HG03175 (cell line): Measurements from ENCODE around the gene SLC22A1.
"Not testable (repeated sequence)": the region's sequence is repeated elsewhere in the genome, so short reads cannot be mapped to it uniquely, and the experiment has no call there.

ENCODE experiments used
- ATAC-seq: cut with Tn5 transposase; IDR thresholded peaks from one replicate; pipeline ENCODE4 v1.9.1; 2021; ENCODE audit warnings: mild to moderate bottlenecking, moderate library complexity; ENCODE audit not compliant: unreplicated experiment

SLC22A1 gene

DNA sequence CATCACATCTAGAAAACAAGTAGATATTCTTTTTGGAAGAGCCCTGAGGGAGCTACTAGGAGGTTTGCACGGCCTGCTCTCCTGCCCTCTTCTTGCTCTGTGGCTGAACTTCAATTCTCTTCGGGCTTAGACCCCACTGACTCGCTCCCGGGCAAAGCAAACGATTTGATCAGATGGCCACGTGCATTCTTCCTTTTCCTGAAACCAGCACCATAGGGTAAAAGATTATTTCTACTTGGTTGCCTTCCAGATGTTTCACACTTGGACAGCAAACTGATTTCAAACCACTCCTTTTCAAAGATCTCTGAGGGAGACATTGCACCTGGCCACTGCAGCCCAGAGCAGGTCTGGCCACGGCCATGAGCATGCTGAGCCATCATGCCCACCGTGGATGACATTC lies at the start of gene SLC22A1:
TSS of gene SLC22A1 (plus strand) at position 258 of the 400 bp plus-strand sequence. CDS start at position 379, 121 bp downstream.
- no peak for ATAC-seq

DNA sequence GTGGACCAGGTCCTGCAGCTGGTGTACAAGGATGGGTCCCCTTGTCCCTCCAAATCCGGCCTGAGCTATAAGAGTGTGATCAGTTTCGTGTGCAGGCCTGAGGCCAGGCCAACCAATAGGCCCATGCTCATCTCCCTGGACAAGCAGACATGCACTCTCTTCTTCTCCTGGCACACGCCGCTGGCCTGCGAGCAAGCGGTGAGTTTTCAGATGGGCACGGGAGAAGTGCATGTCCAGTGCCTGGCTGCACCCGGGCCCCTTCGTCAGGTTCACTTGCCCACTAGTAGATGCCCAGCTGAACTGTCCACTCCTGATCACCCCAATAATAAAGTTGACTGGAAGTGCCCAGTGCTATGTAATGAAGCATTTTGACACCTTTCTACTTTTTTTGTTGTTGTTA lies 48.3 kb upstream of the SLC22A1 start:
- no peak for ATAC-seq

DNA sequence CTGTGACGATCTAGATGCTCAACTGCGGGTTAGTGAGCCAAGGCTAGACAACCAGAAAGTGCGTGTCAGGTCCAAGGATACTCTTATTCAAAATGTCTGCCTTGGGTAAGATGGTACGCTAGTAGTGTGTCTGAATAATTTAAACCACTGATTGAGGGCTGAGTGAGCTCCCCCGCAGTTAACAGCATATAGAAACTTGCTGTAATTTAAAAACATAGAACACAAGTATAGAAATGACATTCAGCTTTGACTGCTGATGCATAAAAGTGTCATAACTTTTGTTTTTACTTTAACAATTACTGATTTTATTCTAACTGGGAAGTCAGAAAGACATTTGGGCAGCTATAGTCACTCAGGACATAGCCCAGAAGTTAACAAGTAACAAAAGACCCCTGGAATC lies 45.6 kb upstream of the SLC22A1 start:
- no peak for ATAC-seq

DNA sequence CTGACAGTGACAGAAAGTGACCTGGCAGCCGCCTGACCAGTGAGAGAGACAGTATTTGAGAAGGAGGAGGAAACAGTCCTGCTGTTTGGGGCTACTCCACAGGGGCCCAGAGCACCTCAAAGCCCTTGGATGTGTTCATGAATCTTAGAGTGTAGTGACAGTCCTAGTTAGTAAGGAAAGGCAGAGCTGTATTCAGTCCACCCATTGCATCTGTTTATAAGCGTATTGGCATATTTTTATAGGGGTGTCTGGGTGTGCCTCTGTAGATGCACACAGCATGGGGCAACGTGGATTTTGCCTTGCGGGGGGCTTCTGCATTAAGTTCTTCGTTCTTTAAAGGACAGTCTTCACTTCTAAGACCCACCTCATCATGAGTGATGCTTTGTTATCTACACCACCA lies 44.6 kb upstream of the SLC22A1 start:
- no peak for ATAC-seq

DNA sequence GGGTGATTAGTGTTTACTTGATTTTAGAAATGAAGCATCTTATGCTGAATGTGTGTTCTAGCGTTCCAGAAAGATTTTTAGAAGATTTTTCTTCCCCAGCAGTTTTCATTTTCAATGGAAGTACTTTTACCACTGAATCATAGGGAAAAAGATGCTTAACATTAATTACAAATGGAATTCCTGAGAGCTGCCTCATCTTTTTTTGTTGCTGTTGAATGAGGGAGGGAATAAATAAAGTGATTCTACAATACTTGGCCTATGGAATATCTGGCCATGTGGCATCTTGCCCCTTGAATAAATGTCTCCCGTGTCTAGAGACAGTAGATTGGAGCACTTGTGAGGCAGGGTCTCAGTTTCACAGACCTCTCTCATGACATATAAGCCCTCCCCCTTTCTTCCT lies 44.1 kb upstream of the SLC22A1 start:
- ATAC-seq: no peak

DNA sequence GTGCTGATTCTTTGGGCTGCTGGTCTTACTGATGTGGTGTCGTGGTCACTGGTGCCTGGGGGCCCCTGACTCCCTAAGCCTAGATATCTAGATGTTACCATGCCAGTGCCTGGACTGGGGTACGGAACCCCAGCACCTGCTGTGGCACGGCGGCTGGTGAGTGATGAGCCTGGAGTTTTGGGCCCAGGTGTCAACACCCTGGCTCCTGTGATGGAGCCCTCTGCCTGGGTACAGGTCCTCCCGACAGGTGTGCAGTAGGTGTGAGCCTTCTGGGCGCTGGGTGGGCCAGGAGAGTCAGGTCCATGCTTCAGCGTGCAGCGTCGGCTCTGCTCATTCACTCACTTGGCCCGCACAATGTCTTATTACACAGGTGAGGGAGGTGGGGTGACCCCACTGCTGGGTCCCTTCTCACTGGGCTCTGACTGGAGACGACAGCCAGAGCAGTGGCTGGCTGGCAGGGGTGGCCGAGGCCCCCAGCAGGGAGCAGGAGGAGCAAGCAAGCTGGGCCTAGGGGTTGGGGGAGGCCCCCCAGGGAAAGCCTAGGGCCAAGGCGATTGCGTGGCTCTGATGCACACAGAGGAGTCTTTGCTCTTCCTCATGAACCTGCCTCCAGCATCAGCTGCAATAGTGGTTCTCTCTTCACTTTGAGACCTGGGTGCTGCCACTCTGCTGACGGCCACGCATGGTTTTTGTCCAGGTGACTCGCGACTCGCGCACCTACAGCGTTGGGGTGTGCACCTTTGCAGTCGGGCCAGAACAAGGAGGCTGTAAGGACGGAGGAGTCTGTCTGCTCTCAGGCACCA lies 42.5 kb upstream of the SLC22A1 start:
- no peak for ATAC-seq

DNA sequence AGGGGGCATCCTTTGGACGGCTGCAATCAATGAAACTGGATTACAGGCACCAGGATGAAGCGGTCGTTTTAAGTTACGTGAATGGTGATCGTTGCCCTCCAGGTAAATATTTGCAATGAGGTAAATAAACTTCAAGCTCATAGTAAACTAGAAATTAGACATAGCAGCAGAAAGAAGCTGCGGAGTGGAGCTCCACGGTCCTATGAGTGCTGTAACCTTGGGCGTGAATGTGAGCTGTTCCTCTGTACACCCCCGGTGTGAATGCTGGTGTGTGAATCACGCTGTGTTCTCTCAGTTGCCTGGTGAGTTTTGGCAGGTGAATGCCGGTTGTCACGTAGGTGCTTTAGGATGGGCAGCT lies 42.0 kb upstream of the SLC22A1 start:
- no peak for ATAC-seq

DNA sequence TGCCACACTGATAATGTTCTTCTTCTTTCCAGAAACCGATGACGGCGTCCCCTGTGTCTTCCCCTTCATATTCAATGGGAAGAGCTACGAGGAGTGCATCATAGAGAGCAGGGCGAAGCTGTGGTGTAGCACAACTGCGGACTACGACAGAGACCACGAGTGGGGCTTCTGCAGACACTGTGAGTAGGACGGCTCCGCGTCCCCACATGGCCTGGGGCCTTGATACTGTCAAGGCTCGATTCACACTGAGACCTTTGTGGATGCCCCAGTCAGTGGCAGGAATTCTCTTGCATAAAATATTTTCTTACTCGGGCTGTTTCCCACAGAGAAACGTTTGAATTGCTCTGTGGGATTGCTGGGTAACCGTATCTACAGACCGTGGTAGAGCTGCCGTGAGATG lies 41.5 kb upstream of the SLC22A1 start:
- ATAC-seq: no peak

DNA sequence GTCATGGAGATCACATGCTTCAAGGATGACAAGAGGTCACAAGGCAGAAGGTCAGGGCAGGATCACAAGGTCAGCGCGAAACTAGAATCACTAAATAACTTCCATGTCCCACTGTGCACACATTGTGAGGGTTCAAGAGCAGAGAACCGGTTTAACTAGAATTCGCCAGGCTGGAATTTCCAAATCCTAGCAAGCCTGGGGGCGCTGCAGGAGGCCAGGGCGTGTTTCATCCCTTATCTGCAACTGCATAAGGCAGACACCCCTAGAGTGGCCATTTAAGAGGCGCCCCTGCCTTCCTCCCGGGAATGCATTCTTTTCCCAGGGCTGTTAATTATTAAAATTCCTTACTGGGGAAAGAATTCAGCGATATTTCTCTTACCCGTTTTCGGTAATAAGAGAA lies 40.2 kb upstream of the SLC22A1 start:
- no peak for ATAC-seq

DNA sequence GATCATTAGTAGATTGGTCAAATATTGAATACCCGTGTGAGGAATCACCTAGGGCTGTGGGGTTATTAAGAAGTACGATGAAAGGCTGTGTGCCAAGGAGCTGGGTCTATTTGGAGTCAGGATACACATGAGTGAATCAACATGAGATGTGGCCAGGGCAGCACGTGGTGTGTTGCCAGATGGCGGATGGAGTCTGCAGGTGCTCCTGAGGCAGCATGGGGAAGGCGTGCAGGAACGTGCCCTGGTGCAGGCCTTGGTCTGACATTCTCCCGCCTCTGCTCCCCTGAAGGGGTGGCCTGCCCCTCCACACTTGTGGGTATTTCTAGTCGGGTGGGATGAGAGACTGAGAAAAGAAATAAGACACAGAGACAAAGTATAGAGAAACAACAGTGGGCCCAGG lies 39.0 kb upstream of the SLC22A1 start:
- ATAC-seq: no peak

DNA sequence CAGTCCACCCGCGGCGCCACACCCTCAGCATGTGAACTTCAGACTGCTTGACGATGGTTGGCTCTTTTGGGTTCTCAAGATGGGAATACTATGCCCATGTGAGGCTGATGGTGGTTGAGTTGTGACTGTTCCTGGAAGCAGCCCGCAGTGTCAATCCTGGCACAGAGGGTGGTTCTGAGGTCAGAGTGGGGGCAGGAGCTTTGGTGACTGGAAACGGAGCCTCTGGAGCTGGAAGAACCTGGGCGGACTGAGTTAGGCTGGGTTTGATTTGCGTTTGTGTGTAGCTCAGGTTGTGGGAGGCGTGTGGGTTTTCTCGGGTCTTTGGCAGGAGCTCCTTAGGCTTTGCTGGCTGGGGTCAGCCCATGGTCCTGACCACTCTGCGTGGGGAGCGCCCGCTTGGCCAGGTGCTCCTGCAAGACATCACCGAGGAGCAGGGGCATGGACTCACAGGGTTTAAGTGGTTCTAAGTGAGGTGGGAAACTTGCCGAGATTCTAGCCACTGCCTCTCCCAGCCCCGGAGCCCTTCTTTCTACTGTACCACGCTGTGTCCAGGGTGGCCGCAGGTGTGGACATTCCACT lies 37.3 kb upstream of the SLC22A1 start:
- no peak for ATAC-seq

DNA sequence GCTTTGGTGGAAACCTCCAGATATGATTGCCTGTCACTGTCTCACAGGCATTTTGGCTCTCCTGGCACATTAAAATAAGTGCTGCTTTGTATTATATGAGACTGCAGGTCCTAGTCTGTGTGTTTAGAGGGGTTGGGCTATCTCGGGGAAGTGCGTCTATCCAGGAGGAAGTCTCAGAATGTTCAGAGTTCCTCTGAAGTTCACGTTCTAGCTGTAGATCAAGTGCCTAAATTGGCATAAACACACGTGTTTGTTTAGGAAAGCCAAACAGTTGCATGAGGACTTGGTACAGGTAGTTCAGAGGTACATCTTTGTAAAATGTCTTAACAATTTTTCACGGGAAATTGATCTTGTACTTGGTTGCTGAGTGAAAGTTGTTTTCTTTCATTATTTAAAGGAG lies 36.4 kb upstream of the SLC22A1 start:
- ATAC-seq: no peak

DNA sequence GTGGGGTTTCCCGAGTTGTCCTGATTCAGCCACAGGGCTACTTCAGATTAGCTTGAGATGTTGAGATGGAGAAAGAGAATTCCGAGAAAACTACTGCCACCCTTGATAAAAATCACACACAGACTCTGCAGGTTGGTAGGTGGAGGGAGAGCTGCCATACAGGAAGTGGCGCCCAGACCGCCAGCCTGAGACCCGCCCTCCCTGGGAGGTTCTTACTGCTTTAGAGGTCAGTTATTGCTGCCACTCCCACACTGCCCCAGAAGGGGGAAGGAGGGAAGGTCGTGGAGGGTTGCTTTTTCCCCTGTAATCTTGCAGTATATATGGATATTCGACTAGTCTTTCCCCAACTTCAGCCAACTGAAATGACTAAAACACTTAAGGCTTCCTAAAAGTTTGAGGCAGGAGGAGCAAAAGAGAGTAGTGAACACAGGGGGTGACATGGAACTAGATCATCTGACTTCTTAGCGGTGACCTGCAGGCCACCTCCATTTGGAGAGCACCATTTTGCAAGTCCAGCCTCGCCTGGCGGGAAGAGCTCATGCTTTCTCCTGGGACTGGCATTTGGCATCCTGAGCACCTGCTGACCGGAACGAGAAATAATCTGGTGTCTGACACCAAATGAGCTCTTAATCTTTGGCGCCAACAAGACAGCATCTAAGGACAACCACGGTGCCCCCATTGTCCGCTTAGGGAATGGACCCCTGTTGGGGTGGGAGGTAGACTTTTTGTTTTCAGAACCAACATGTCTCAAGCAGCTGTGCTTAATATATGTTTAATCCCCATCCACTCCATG lies 35.7 kb upstream of the SLC22A1 start:
- ATAC-seq: no peak

DNA sequence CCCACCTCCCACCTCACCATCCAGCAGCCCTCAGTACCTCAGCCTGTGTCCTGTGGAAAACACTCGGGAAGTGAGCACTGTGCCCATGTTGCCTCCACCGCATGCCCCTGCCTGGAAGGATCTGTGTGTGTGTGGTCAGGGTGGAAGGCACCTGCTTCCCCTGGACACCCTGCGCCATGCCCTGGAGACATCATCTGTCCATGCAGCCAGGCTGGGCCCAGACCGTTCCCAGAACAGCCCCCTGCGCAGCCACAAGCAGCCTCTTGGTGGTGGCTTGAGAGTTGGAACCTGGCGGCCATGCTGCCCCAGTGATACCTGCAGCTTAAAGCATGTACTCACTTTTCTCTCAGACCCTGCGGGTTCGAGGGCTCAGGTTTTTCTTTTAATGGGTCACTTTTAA lies 34.9 kb upstream of the SLC22A1 start:
- no peak for ATAC-seq

DNA sequence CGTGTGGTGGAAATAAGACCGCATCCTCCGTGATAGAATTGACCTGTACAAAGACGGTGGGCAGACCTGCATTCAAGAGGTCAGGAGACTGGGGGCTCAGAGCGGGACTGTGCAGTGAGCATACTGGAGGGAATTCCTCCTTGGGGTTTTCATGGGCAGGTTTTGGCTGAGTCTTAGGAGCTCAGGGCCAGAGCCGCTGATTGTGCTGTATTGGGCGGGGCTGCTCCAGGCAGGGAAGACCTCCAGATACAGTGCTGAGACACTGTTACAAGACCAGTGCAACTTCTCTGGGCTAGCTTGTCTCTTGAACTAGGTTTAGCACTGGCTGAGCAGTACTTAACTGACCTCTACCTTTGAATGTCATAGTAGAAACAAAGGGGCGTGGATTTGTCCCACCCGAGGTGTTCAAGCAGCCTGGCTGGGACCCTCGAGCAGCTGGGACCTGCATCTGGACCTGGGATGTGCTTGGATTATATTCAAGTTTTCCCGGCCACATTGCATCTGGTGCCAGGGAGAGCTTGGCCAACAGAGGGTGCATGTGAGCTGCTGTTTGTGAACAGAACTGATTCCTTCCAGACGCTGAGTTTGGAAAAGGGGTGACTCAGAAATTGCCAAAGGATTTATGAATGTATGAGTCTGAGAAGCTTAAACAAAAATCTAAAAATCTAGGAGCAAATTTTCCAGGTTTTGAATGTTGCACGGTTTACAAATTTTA lies 33.4 kb upstream of the SLC22A1 start:
- no peak for ATAC-seq

DNA sequence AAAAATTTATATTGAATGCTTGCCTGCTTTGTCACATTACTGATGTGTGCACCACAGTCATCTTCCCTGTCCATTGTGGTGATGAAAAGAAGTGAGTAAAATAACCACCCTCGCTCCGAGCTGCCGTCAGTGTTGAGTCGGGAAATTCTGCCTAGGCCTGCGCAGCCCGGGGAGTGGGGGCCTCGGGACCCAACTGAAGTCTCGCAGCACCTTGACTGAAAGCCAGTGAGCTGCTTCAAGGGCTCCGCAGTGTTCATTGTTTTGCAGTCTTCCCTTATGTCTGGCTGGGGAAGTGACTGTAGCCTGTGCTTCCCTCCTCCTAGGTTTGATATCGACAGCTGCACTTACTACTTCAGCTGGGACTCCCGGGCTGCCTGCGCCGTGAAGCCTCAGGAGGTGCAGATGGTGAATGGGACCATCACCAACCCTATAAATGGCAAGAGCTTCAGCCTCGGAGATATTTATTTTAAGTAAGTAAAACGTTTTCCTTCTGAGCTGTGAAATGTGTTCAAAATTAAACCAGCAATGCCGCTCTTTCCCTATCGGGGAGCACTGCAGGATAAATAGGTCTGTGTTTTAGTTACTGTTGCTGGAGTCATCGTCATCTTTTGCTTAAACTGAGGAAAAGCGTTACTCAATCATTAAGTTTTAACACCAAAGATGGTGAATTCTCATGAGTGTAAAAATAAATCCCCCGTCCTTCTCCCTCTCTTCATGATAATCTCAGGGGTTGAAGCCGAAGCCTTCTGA lies 32.7 kb upstream of the SLC22A1 start:
- no peak for ATAC-seq

DNA sequence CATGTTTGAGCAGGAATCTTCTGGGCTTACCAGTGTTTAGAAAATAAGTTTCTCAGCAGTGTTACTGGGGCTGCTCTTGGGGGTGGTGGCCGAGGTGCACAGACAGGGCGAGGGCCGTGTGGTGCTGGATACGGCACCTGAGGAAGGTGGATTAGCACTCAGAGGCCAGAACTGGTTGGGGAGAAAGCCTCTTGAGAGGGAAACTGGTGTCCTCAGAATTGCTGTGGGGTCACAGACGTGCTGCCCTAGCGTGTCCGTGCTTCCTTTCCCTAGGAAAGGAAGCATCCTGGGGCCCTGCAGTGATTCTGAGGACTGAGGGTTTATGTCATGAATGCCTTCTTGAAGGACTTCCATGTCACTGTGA lies 32.1 kb upstream of the SLC22A1 start:
- ATAC-seq: no peak

DNA sequence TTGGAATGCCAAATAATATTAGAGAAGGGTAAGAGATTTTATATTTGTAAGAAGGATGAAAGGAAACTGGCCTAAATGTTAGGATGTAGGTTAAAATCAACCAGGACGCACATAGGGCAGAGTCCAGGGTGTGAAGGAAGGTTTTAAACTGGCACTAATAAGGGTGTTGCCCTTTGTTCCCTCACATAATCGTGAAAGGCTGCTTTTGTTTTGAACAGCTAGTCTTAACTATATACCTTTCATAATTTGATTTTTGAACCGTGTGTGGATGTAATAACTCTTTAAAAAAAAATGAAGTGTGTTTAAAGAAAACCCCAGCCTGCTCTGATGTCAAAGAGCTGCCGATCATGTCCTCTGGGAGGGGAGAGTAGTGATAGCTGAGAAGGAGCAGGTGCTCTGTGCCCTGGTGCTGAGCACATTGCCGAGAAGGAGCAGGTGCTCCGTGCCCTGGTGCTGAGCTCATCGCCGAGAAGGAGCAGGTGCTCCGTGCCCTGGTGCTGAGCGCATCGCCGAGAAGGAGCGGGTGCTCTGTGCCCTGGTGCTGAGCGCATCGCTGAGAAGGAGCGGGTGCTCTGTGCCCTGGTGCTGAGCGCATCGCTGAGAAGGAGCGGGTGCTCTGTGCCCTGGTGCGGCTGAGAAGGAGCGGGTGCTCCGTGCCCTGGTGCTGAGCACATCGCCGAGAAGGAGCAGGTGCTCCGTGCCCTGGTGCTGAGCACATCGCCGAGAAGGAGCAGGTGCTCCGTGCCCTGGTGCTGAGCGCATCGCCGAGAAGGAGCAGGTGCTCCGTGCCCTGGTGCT lies 31.0 kb upstream of the SLC22A1 start:
- not testable (repeated sequence) for ATAC-seq

DNA sequence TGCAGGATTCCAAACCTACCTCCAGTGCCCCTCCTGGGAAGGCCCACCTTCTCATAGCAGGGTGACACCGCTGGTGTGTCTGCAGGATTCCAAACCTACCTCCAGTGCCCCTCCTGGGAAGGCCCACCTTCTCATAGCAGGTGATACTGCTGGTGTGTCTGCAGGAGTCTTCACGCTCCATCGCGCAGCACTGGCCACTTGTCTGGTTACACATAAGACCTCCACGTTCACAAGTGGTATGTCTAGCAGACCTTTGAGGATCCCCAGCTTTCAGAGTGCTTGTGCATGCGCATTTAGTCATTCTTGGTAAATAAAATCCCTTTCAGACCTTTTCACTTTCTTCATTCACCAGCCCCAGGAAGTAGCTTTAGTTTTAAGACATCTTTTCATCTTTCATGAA lies 29.4 kb upstream of the SLC22A1 start:
- not testable (repeated sequence) for ATAC-seq

DNA sequence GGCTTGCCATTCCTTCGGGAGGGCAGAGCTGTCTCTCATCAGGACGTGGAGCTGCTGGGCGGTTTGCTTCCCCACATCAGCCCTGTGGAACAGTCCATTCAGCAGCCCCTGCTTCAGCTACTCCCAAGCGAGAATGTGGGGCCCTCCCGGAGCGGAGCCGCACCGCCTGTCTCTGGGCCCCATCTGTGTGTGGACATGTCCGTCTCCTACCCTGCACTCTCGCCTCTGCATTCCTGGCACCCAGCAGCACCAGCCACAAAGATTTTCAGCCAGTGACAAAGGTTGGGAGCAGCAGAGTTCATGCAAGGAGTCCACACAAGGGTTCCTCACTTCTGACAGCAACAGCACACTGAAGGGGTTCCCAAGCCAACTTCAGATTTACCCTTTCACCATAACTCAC lies 29.0 kb upstream of the SLC22A1 start:
- ATAC-seq: no peak
